Measurements from ENCODE around the gene LRRC37B. TPM values are rescaled to one million over a fixed set of nuclear protein-coding genes. Genes with fewer than 3 reads are reported as not detected.
"Not testable (repeated sequence)": the region's sequence is repeated elsewhere in the genome, so short reads cannot be mapped to it uniquely, and the experiment has no call there.

Gene LRRC37B
- polyA plus RNA-seq (2013, experiment 1 of 2; ENCODE audit: insufficient read length) = 6.9 TPM
- polyA plus RNA-seq (2013, experiment 2 of 2; ENCODE audit: insufficient read length) = 8.2 TPM

GRCh38 chr17:32006957-32007462 lies at the start of gene LRRC37B:
TSS of gene LRRC37B (plus strand) at chr17:32007383. CDS start at chr17:32021393, 14,010 bp downstream.
- DNase-seq = peak; percentile 76

GRCh38 chr17:31964131-31964530 lies 43.1 kb upstream of the LRRC37B start:
- DNase-seq = not testable (repeated sequence)

GRCh38 chr17:31967648-31968047 lies 39.5 kb upstream of the LRRC37B start:
- no peak for DNase-seq

DNA sequence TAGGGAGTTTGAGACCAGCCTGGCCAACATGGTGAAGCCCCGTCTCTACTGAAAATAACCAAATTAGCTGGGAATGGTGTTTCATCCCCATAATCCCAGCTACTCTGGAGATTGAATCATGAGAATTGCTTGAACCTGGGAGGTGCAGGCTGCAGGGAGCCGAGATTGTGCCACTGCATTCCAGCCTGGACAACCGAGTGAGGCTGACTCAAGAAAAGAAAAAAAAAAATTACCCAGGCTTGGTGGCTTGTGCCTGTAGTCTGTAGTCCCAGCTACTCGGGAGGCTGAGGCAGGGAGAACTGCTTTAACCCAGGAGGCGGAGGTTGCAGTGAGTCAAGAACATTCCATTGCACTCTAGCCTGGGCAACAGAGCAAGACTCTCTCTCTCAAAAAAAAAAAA lies 36.8 kb upstream of the LRRC37B start:
- not testable (repeated sequence) for DNase-seq

GRCh38 chr17:31974269-31975071 lies 32.7 kb upstream of the LRRC37B start:
- peak; percentile 4 for DNase-seq

DNA sequence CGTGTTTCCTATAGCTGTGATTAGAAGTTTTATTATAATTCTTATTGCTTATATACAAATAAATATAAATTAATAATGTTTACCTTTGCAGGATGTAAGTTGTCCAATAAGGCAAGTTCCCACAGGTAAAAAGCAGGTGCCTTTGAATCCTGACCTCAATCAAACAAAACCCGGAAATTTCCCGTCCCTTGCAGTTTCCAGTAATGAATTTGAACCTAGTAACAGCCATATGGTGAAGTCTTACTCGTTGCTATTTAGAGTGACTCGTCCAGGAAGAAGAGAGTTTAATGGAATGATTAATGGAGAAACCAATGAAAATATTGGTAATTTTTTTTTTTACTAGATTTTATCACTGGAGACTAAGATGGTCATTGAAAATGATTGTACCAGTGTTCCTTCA lies 31.8 kb upstream of the LRRC37B start:
- not testable (repeated sequence) for DNase-seq

DNA sequence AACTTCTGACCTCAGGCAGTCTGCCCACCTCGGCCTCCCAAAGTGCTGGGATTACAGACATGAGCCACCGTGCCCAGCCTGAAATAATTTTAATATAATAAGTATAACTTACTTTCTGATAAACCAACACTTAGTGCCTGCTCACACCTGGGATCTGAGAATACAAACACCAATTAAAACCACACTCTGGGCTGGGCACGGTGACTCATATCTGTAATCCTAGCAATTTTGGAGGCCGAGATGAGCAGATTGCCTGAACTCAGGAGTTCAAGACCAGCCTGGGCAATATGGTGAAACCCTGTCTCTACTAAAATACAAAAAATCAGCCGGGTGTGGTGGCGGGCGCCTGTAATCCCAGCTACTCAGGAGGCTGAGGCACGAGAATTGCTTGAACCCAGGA lies 15.4 kb upstream of the LRRC37B start:
- DNase-seq = not testable (repeated sequence)

DNA sequence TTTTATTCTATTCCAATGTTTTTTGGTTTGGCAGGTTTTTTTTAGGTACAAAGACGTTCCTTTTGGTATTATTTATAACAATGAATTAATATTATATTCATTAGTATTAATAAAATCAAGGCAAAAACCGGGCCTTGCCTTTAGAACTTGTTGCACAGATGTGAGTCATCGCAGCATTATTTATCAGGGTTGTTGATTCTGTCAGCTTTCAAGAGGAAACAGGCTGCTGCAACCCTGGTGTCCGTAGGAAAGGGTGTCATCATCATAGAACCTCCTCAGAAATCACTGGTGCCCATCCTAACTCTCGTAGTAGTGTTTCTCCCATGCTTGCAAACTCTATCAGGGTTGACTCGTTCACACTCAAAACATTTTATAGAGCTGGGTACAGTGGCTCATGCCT lies 10.2 kb upstream of the LRRC37B start:
- DNase-seq = no peak

GRCh38 chr17:32007463-32008298 lies 498 bp downstream of the LRRC37B start:
- DNase-seq = peak; percentile 6

DNA sequence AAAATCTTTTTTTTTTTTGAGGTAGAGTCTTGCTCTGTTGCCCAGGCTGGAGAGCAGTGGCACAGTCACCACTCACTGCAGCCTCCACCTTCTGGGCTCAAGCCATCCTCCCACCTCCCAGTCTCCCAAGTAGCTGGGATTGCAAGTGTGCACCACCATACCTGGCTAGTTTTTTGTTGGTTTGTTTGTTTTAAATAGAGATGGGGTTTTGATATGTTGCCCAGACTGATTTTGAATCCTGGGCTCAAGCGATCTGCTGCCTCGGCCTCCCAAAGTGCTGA lies 2.0 kb downstream of the LRRC37B start:
- DNase-seq = no peak

DNA sequence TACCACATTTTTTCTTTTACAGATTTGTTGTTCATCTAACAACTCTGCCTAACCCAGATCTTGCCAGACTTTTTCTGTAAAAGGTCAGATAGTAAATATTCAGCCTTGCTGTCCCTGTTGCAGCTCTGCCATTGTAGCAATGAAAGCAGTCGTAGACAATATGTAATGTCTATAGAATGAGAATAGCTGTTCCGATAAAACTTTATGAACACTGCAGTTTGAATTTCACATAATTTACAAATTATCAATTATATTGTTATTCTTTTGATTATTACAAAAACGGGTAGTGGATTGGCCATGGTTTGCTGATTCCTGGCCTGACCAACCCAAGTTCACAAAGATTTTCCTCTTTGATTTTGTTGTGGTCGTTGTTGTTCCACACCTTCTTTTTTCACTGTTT lies 2.9 kb downstream of the LRRC37B start:
- DNase-seq = no peak

DNA sequence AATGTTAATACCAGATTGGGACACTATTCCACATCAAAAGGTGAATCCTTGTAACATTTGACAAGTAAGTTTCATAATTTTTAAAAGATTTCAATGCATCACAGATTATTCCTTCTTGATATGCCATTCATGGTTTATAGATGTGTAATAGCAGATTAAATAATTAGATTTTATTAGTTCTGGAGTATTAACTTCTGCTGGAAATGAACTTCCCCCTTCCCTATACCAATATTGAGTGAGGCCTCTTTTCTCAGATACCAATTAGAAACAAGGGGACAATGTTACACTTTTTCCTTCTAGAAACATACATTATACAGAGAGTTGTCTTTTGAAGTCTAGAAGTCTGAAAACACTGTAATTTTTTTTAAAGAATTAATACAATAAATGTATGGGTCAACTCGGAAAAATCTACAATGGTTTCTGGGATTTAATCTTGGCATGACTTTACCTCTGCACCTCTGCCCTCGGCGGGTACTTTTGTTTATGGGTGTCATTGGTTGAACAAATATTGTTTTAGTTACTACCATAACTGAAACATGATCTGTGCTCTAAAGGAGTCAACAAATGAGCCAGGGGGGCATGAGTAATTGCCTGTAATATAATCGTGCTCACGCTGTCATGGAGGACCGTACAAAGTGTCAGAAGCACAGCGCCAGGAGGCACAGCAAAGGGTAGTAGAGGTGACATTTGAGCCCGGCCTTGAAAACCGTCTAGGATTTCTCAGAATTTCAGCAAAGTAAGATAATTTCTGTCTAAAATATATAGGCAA lies 8.2 kb downstream of the LRRC37B start:
- DNase-seq = no peak

GRCh38 chr17:32016231-32016630 lies 9.0 kb downstream of the LRRC37B start:
- no peak for DNase-seq

- DNase-seq = no peak
Measured at GRCh38 chr17:32019228-32019627, 12.0 kb downstream of the LRRC37B start.

- DNase-seq = no peak
Measured at GRCh38 chr17:32020943-32021614, 13.9 kb downstream of the LRRC37B start.

- DNase-seq = no peak
Measured at GRCh38 chr17:32021615-32021955, 14.4 kb downstream of the LRRC37B start.

DNA sequence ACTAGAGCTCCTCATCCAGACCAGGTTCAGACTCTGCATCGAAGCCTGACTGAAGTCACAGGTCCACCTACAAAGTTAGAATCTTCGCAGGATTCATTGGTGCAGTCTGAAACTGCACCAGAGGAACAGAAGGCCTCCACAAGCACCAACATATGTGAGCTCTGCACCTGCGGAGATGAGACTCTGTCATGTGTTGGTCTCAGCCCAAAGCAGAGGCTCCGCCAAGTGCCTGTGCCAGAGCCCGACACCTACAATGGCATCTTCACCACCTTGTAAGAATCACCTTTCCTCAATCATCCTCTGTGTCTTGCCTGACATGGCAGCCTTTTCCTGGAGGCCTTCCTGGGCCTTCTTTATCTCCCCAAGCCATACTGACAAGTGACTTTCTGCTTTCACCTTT lies 15.4 kb downstream of the LRRC37B start:
- not testable (repeated sequence) for DNase-seq

- DNase-seq = not testable (repeated sequence)
Measured at GRCh38 chr17:32027271-32027670, 20.1 kb downstream of the LRRC37B start.

- DNase-seq = no peak
Measured at GRCh38 chr17:32033223-32033622, 26.0 kb downstream of the LRRC37B start.

- not testable (repeated sequence) for DNase-seq
Measured at GRCh38 chr17:32033812-32034211, 26.6 kb downstream of the LRRC37B start.

DNA sequence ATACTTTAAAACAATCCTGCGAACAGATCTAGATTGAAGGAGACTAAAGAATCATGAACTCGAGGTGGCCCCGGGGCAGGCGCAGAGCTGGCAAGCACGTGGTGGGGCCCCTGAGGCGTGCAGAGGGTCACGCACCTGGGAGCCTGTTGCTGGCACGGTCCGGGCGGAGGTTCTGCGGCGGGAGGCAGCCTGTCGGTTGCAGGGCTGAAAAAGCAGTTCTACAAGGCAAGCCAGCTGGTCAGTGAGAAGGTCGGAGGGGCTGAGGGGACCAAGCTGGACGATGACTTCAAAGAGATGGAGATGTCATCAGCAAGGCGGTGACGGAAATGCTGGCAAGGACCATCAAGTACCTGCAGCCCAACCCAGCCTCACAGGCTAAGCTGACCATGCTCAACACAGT lies 33.1 kb downstream of the LRRC37B start:
- DNase-seq = not testable (repeated sequence)

DNA sequence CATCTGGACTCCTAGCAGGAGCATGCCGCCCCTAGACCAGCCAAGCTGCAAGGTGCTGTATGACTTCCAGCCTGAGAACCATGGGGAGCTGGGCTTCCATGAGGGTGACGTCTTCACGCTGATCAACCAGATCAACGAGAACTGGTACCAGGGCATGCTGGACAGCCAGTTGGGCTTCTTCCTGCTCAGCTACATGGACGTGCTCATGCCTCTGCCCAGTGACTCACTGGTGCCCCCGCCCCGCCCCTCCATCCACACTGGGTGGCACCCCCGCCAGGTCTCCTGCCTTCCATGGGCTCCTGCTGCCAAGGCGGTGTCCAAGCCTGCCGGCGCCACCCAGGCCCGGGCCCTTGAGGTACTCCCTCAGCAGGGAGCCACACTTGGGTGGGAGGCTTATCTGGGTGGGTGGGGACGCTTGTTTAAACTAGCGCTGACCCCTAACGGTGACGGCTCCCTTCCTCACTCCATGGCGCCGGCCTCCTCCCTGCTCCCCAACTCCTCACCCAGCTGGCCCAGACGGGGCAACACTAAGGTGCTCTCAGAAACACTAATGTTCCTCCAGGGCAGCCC lies 34.2 kb downstream of the LRRC37B start:
- not testable (repeated sequence) for DNase-seq

Data from fibroblast of skin of scalp (primary cell).